GM20000 (cell line): ENCODE results near the gene RASGEF1C.

Experiments used
- DNase-seq: peaks from one replicate; pipeline ENCODE4 v3.0.0; 2012; ENCODE audit warnings: low spot score
- CTCF ChIP-seq: IDR thresholded peaks from 2 replicates; pipeline ENCODE4 v1.5.1; 2012; ENCODE audit warnings: mild to moderate bottlenecking, control low read depth; ENCODE audit errors: extremely low read depth, missing control alignments

RASGEF1C gene

GRCh38 chr5:180133971-180134508 lies 75.0 kb downstream of the RASGEF1C start:
- DNase-seq: no peak
- no peak for TF ChIP-seq CTCF

- TF ChIP-seq CTCF: no peak
- no peak for DNase-seq
Observed at GRCh38 chr5:180133551-180133950, 75.5 kb downstream of the RASGEF1C start.

GRCh38 chr5:180133060-180133459 lies 76.0 kb downstream of the RASGEF1C start:
- no peak for DNase-seq
- TF ChIP-seq CTCF: no peak

GRCh38 chr5:180130876-180131740 lies 77.9 kb downstream of the RASGEF1C start:
- no peak for DNase-seq
- no peak for TF ChIP-seq CTCF

GRCh38 chr5:180130291-180130869 lies 78.6 kb downstream of the RASGEF1C start:
- TF ChIP-seq CTCF: no peak
- no peak for DNase-seq

- DNase-seq: no peak
- no peak for TF ChIP-seq CTCF
Observed at GRCh38 chr5:180129291-180130190, 79.5 kb downstream of the RASGEF1C start.
